OCI-LY3 (cell line): ENCODE results near the gene AKAP6.

Experiments used
- CTCF ChIP-seq: fragments of 200-600, 300-600 bp; sonication (generic); IDR thresholded peaks from 2 replicates; pipeline ENCODE4 v1.5.1; 2014; ENCODE audit warnings: antibody characterized with exemption, low read length, low read depth
- EZH2phosphoT487 ChIP-seq: fragments of 200-600 bp; shearing (Covaris generic); IDR thresholded peaks from 2 replicates; pipeline ENCODE4 v1.6.1; 2018; ENCODE audit warnings: antibody characterized with exemption, mixed run types, low read depth

- no peak for TF ChIP-seq CTCF
- TF ChIP-seq EZH2phosphoT487, result no peak
Observed at GRCh38 chr14:32471181-32471580, 142.1 kb downstream of the AKAP6 start.
